H1 (cell line): Measurements from ENCODE around the gene MYLK4.

Experiments used
- JUN ChIP-seq: IDR thresholded peaks from 2 replicates; pipeline ENCODE4 v1.6.1; 2011; ENCODE audit warnings: low read depth, mild to moderate bottlenecking, improper control_type of control experiment, low read length
- PHF8 ChIP-seq: fragments of 200-600 bp; sonication (generic); conservative IDR thresholded peaks from 2 replicates; pipeline ENCODE4 v1.7.1; 2012; ENCODE audit warnings: low read depth, mild to moderate bottlenecking, inconsistent platforms, low read length, moderate library complexity
- POLR2A ChIP-seq, 2 experiments: IDR thresholded peaks; 1 replicate in 1 of 2; 2 replicates in 1 of 2; pipeline ENCODE4 v1.6.1; 2011; ENCODE audit warnings: low read depth in 2 of 2, low read length in 2 of 2, mild to moderate bottlenecking in 2 of 2; ENCODE audit errors: control extremely low read depth in 1 of 2
- POLR2AphosphoS5 ChIP-seq: IDR thresholded peaks from 2 replicates; pipeline ENCODE4 v1.6.1; 2011; ENCODE audit warnings: low read depth, low read length
- RFX5 ChIP-seq: IDR thresholded peaks from 2 replicates; pipeline ENCODE4 v1.6.1; 2011; ENCODE audit warnings: low read depth, low read length, improper control_type of control experiment, borderline replicate concordance
- SIN3A ChIP-seq, 2 experiments: IDR thresholded peaks in 1 of 2; conservative IDR thresholded peaks in 1 of 2; 2 replicates each; pipeline ENCODE4 v1.6.1; 2011 to 2012; ENCODE audit warnings: low read length in 2 of 2, improper control_type of control experiment in 1 of 2, low read depth in 1 of 2, mild to moderate bottlenecking in 1 of 2
- SRF ChIP-seq: IDR thresholded peaks from 2 replicates; pipeline ENCODE4 v1.6.1; 2011; ENCODE audit warnings: mild to moderate bottlenecking, low read depth, low read length, moderate library complexity
- TAF1 ChIP-seq: IDR thresholded peaks from 2 replicates; pipeline ENCODE4 v1.6.1; 2011; ENCODE audit warnings: mild to moderate bottlenecking, low read depth, low read length
- TEAD4 ChIP-seq: IDR thresholded peaks from 2 replicates; pipeline ENCODE4 v1.6.1; 2012; ENCODE audit warnings: low read depth, low read length, inconsistent platforms, mixed read lengths
- TF ChIP-seq, protein P1 (sequence below), 3 experiments: IDR thresholded peaks; 1 replicate in 2 of 3; 2 replicates in 1 of 3; pipeline versions ENCODE4 v1.5.1 to v1.6.1; 2011; ENCODE audit warnings: low read length in 3 of 3, mild to moderate bottlenecking in 3 of 3, inconsistent platforms in 2 of 3, low read depth in 1 of 3, moderate library complexity in 1 of 3; ENCODE audit not compliant: insufficient read depth in 1 of 3; ENCODE audit errors: control extremely low read depth in 1 of 3
- TF ChIP-seq, protein P2 (sequence below): IDR thresholded peaks from 2 replicates; pipeline ENCODE4 v1.6.1; 2012; ENCODE audit warnings: inconsistent platforms
- TF ChIP-seq, protein P3 (sequence below): IDR thresholded peaks from 2 replicates; pipeline ENCODE4 v1.6.1; 2012; ENCODE audit warnings: low read length, inconsistent platforms

DNA sequence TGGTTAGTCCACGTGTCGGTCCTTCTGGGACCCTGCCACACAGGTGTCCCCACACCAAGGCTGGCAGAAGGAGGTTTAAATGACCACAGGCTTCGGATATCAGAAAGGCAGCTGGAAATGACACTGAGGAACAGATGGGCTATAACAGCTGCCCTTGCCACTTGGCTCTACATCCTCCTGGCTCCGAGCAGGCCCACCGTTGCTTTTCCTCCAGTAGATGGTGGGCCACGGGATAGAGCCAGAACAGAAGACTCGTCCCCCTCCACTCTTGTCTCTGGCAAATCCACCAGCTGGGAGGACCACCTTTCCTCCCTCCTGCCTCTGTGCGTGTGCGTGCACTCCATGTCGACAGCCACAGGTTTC is 32.1 kb upstream of the MYLK4 start:
- TF ChIP-seq, protein P1, sequence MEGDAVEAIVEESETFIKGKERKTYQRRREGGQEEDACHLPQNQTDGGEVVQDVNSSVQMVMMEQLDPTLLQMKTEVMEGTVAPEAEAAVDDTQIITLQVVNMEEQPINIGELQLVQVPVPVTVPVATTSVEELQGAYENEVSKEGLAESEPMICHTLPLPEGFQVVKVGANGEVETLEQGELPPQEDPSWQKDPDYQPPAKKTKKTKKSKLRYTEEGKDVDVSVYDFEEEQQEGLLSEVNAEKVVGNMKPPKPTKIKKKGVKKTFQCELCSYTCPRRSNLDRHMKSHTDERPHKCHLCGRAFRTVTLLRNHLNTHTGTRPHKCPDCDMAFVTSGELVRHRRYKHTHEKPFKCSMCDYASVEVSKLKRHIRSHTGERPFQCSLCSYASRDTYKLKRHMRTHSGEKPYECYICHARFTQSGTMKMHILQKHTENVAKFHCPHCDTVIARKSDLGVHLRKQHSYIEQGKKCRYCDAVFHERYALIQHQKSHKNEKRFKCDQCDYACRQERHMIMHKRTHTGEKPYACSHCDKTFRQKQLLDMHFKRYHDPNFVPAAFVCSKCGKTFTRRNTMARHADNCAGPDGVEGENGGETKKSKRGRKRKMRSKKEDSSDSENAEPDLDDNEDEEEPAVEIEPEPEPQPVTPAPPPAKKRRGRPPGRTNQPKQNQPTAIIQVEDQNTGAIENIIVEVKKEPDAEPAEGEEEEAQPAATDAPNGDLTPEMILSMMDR (IDR thresholded peaks at IDR 0.05; ENCODE audit: control extremely low read depth in 1 of 3, insufficient read depth in 1 of 3, low read depth in 1 of 3, low read length in 3 of 3): no peak
- TF ChIP-seq, protein P2, sequence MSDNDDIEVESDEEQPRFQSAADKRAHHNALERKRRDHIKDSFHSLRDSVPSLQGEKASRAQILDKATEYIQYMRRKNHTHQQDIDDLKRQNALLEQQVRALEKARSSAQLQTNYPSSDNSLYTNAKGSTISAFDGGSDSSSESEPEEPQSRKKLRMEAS: no peak
- no peak for TF ChIP-seq TEAD4
- TF ChIP-seq POLR2A (IDR thresholded peaks at IDR 0.05; ENCODE audit: control extremely low read depth in 1 of 2, low read depth in 2 of 2, low read length in 2 of 2): no peak
- no peak for TF ChIP-seq SRF
- no peak for TF ChIP-seq SIN3A (conservative IDR thresholded peaks at IDR 0.05 in 1 of 2, IDR thresholded peaks at IDR 0.05 in 1 of 2; ENCODE audit: low read depth in 1 of 2, low read length in 2 of 2)
- no peak for TF ChIP-seq PHF8
- no peak for TF ChIP-seq POLR2AphosphoS5
- no peak for TF ChIP-seq TAF1
- TF ChIP-seq, protein P3, sequence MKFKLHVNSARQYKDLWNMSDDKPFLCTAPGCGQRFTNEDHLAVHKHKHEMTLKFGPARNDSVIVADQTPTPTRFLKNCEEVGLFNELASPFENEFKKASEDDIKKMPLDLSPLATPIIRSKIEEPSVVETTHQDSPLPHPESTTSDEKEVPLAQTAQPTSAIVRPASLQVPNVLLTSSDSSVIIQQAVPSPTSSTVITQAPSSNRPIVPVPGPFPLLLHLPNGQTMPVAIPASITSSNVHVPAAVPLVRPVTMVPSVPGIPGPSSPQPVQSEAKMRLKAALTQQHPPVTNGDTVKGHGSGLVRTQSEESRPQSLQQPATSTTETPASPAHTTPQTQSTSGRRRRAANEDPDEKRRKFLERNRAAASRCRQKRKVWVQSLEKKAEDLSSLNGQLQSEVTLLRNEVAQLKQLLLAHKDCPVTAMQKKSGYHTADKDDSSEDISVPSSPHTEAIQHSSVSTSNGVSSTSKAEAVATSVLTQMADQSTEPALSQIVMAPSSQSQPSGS: no peak
- no peak for TF ChIP-seq JUN
- TF ChIP-seq RFX5: no peak
